Activated CD4-positive, alpha-beta T cell treated with anti-CD3 and anti-CD28 coated beads, Interleukin-2, amount 50 U/mL, for 48 hours (primary cell): ENCODE data around the gene CES2.
"Not testable (repeated sequence)": the region's sequence is repeated elsewhere in the genome, so short reads cannot be mapped to it uniquely, and the experiment has no call there.

Experiments
- DNase-seq, 2 experiments: peaks; one replicate each; pipeline ENCODE4 v3.0.0-alpha.2; 2020

The CES2 gene

DNA sequence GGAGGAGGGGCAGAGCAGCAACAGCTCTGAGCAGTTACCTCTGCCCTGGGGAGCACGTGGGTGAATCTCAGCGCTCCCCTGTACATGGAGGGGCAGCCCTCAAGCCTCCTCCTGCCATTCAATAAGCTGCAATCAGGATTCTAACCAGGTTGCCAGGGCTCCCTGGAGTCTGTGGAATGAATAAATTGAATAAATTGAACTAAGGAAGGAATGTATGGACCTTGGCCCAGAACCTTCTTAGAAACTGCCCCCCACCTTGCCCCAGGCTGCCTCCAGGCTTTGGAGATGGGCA is 15.1 kb upstream of the CES2 start:
- DNase-seq: no peak

DNA sequence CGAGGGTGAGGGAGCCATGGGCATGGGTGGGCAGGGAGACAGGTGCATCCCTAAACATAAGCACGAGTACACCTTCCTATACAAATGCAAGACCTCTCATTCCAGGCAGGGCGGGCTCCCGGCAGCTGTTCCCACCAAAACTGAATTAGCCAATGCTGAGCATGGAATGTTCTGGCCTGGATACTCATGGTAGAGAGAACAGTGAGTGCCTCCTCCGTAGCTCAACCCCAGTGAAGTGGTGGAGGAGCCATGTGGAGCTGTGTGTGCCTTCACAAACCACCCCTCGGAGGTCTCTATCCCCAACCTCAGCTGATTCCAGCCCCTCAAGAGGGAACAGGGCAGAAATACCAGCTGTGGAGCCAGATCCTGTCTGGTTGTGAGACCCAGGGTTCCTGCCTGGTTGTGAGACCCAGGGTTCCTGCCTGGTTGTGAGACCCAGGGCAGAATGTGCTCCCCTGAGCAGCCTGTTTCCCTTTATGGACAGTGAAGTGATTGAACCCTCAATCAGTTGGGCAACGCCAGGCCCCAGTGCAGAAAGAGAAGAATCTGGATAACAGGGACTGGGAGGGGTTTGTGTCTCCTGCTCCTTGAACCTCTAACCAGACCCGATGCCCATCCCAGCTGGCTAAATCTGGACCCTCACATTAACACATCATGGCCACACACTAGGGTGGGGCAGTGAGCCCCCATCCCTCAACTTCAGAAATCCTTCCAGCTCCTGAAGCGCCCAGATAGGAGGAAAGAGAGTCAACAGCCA is 14.2 kb upstream of the CES2 start:
- DNase-seq: no peak

DNA sequence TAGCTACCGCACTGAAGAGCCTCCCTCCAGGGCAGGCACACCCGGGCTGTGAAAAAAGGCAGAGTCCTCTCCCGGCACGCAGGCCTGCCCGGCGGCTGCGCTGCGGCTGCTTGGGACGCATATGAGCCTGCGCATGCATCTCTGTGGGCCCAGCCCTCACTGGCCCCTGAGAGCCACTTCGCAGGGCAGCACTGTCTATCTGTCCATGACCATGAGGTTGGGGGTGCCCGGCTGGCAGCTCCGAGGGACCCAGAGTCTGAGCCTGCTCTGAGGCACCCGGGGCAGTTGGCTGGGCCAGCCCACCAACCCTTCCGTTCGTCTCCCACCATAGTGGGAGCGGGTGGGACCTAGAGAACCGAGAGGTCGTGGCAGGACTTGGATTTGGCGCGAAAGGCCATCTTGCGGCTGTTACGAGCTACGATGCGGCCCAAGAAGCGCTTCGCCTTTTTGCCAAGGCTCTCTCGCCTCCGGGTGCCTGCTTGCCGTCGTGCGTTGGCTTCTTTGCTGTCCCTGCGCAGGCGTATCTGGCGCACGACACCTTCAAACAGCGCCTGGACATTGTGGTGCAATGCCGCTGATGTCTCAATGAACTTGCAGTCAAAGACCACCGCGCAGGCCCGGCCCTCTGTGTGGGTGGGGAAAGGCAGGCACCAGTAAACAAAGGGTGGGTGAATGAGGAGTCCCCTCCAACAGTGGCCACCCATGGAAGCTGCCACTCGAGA is 13.4 kb upstream of the CES2 start:
- no peak for DNase-seq

DNA sequence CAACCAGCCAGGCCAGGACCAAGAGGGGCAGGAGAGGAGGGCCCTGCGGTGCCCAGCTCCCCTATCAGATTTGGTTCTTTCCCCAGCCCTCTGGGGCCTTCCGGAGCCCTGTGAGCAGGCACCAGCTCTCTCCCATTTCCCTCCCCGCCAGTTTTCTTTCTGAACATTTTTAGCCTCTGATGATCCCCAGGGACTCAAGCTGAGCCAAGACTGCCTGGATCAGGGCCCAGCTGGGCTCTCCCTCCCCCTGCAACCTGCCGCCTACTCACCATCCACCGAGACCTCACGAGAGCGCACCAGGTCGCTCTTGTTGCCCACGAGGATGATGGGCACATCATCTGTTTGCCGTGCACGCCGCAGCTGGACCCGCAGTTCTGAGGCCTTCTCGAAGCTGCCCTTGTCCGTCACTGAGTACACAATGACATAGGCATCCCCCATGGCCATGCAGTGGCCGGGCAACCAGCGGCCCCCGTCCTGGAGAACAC is 12.0 kb upstream of the CES2 start:
- no peak for DNase-seq

DNA sequence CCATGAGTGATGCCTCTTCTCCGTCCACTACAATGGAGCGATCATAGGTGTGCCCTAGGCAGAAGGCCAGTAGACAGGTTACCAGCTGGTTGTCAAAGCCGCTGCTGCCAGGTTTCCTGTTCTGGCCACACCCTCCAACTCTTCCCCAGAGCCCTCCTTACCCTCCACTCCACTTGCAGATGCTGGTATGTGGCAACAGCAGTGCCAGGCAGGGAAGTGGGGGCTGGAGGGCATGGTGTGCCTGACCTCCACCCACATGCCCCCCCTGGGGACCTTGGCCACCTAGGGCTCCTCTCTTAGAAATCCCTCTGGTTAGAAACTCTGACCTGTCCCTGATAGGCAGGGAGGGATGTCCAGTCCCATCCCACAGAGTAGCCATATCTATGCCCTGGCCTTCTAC is 11.4 kb upstream of the CES2 start:
- no peak for DNase-seq

DNA sequence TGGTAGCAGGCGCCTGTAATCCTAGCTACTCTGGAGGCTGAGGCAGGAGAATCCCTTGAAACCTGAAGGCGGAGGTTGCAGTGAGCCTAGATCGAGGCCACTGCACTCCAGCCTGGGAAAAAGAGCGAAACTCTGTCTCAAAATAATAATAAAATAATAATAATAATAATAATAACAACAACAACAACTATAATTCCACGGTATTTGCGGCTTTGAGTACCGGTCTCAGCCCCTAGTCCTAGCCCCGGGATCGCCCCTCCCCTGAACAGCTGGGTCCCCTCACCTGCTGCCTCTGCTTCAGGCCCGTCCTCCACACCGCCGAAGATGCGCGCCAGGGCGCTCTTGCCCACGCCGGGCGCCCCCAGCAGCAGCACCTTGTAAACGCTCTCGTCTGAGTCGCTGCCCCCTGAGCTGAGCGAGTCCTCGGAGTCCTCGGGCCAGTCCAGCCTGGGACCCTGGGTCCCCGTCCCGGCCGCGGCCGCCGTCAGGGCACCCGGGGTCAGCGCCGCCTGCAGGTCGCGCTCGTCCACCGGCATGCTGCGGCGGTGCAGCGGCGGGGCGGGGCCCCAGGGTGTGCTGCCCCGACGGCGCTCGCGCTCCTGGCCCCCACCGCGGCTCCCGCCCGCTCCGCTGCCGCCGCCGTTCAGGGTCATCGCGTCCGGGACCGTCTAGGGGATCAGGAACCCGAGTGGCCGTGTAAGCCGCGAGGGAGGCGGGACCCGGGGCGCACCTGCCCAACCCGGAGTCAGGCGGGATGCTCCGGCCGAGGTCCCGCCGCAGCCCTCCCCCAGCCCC is 10.6 kb upstream of the CES2 start:
- peak; percentile 47 to 53 for DNase-seq

DNA sequence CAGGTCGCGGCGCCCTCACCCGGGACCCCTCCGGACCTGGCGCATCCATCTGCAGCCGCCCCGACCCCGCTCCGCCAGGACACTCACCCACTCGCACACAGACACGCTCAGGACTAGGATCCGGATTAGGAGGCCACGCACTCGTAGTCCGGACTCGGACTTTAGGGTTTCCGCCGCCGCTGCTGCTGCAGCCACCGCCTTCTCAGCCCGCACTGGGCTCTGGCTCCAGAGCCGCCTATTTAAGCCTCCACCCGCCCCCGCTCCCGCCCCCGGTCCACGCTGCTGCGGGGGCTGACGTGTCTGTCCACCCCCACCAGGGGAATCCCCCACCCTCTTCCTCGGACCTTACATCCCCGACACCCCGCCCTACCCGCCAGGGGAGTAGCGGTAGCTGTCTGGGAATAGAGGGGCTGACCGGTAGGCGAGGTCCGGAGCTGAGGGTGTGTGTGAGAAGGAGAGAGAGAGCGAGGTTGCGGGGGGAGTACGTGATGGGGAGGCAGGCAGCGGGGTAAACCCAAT is 9.9 kb upstream of the CES2 start, which contains the start of gene RRAD:
Gene RRAD, minus strand, starts transcription at position 214 of the 519 bp plus-strand sequence. CDS start 356 bp downstream, outside the sequence.
- no peak for DNase-seq

DNA sequence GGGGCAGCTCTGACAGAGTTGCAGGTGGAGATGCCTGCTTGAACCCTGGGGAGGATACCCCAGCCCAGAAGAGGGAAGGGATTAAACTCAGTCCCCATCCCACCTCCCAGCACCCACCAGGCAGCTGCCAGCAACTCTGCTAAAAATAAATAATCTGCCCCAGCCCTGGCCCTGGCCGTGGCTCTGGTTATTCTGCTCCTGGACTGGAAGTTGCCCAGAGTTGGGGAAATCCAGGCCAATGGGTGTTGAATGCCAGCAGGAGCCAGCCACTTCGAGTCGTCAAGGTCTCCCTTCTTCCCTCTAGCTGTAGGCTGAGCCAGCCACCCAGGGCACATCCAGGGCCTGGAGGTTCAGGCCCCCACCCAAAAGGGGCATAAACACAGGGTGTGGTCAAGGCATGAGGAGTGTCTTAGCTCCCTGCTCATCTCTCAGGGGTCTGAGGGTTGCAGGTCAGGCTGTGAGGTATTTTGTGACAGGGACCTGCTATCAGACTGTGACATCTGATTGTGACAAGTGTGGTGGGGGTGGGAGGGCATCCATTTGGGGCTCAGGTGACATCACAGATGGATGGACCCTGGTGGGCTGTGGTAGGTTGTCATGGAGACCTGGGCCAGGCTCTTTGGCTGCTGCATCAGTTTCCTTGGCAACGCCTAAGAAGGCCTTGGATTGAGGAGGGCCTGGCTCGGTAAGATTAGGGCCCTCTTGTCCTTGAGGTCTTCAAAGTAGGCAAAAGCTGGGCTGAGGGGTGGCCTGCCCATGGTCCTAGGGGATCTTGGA is 9.0 kb upstream of the CES2 start:
- no peak for DNase-seq

DNA sequence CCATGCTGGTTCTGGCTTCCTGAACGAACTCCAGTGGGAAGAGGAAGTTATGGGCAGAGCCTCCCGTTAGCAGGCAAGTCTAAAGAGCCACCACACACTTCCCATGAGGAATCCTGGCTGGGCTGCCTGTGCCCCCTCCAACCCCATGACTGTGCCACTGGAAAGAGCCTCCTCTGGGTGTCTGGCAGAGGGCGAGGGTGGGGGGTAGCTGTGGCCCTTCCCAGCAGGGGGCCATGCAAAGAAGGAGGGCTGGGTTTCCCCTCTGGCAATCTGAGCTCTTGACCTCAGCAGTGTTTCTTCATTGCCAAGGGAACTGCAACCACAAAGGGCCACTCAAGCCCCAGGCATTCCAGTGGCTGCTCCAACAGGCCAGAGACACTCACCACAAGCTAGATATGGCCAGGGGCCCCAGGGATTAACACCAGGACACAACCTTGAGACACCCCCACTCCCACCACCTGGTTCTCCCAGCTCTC is 8.3 kb upstream of the CES2 start:
- no peak for DNase-seq

DNA sequence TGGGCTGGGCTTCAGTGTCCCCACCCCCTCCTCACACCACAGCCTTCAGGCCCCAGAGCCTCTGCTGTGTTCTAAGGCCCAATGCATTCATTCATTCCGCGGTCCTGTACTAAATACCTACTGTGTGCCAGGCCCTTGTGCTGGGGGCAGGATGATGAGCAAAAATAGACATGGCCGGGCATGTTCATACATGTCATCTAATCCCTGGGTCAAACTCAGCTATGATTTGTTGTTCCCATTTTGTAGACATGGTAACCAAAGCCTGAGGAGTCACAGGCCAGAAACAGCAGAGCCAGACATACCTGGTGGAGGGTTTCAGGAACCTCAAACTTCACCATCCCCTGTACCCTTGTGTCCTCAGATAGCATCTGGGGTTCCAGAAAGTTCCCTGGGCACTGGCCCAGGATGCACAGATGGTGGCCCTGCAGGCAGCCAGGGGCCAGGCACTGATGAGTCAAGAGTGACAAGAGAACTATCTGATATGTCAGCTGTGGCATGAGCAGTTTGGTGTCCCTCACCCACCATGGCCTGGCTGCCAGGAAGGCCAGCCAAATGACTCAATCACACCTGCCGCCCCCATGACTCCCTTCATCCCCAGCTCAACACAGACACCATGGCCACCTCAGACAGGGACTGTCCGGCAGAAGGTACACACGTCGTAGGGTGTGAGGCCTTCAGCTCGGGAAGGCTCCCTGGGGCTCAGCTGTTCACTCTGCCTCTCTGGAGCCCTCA is 7.2 kb upstream of the CES2 start:
- DNase-seq: no peak

DNA sequence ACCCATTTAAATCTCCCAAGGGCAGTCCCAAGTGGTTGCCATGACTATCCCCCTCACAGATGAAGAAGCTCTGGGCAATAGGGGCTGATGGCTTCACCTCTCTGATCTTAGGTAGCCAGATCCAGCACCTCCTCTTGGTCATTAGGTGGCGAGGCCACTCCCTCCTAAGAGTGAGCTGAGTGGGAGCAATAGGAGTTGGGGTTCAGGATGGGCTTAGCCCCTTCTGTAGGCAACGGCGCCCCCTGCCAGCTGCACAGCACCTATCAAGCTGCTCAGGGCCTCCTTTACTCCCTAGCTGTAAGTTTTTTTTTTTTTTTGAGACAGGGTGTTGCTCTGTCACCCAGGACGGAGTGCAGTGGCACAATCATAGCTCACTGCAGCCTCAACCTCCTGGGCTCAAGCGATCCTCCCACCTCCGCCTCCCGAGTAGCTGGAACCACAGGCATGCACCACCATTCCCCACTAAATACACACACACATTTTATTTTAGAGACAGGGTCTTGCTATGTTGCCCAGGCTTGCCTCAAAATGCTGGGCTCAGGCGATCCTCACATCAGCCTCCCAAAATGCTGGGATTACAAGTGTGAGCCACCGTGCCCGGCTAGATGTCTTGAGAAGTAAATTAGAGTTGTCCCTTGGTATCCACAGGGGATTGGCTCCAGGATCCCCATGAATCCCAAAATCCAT is 6.5 kb upstream of the CES2 start:
- DNase-seq: peak; percentile 52 to 64

DNA sequence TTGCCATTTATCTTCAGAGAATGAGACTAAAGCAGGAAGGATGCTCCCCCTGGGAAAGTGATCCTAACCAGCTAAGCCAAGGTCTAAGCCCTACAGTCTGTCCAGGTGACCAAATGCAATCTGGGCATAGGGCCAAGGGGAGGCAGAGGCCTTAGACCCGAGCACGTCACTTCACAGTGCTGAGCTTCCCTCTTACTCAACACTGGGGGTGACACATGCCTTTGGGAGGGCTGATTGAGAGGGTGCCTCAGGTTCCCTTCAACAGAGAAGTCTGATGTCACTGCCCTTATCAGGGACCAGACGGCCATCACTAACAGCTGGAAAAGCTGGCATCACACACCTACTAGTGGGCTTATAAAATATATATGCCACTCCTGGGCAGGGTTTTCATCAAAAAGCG is 5.1 kb upstream of the CES2 start:
- no peak for DNase-seq

DNA sequence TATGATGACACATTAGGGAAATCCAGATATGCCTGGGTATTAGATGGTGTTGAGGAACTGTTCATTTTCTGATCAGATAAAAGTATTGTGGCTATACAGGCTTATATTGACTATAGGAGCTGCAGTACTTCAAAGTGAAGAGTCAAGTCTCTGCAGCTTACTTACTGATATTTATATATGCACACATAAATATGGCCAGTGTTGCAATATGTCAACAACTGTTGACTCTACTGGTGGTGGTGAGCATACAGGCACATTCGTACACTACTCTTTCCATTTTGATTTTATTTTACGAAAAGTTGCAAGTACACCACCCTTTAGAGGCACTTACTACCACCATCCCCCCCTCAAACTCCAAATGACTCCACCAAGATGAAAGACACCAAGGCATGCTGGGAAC is 3.7 kb upstream of the CES2 start:
- DNase-seq: no peak

DNA sequence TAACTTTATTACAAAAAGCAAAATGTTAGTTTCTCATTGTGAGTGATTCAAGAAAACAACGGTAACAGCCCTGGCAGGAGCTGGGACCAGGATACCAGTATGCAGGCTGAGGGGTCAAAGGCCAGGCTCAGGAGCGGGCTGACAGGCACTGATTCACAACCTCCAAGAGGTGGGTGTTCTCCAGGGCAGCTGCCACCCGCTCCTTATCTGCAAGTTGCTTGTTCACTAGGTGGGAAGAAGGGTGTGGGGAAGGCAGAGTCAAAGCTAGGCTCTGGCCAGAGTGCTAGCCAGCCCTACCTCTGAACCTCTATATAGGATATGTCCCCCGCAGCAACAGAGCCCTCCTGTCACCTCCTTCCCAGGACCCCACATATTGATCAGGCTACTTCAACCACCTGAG is 3.2 kb upstream of the CES2 start:
- no peak for DNase-seq

DNA sequence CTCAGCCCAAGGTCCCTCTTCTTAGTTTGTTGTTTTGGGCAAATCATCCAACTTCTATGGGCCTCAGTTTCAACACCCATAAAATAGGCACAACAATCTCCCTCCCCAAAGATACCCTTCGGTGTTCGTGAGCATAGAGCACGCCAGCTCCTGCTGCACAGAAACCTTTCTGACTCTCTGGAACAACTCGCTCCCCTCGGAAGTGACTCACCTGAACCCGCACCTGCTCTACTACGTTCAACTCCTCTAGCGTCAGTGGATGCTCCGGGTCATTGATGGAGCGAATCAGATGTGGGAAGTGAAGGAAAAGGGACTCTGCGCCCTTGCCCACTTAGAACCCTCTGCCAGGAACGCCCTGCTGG is 1.6 kb upstream of the CES2 start:
- DNase-seq: peak; percentile 58 to 63

DNA sequence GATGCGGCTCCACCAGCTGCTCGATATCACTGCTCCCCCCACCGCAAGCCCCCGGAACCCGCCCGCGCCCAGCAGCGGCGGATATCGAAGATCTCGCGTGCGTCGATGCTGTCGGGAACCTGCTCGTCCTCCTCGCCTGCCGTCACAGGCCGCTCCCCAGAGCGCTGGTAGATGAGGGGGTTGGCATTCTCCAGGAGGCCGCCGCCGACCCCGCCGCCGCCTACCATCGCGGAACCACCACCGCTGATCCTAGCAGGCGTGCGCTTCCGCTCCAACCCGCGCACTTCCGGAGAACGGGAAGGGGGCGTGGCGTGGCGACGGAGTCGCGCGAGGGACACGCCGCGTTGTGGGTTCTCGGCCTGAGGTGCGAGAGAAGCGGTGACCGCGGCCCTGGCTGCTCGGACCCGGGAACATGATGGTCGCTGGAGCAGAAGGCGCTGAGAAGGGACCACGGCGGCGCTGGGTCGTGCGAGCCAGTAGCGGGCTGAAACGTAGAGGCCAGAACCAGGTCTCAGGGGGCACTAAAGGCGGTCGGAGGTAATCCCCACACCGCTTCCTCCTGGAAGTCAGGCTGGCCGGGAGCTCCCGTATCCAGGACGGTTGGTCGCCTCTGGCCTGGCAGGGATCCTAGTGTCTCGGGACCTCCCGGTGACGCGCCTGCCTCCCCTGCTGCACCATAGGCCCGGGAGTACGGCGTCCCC is 1.0 kb upstream of the CES2 start, which contains the start of gene CIAO2B:
Gene CIAO2B, minus strand, starts transcription at position 265 of the 701 bp plus-strand sequence. Its CDS starts 38 bp downstream, at position 227.
- DNase-seq: peak; percentile 90 to 92

DNA sequence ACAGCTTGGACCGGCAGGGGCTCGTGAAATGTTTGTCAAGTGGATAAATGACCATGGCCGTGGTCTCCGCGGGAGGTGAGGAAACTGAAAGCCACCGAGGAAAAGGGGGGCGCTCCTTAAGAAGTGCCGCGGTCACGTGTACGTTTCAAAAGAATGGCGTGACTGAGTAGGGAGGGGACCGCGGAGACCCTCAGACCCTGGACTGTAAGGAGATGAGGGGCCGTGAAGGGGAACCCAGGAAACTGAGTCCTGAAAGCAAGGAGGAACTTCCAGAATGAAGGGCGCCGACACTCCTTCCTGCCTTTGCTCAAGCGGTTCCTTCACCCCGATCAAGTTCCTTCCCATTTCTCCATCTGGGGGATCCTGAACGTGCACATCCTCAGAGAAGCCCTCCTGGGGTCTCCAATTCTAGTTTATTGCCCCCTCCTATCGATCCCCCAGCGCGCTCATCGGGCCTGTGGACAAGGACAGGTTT is 440 bp upstream of the CES2 start:
- not testable (repeated sequence) for DNase-seq

DNA sequence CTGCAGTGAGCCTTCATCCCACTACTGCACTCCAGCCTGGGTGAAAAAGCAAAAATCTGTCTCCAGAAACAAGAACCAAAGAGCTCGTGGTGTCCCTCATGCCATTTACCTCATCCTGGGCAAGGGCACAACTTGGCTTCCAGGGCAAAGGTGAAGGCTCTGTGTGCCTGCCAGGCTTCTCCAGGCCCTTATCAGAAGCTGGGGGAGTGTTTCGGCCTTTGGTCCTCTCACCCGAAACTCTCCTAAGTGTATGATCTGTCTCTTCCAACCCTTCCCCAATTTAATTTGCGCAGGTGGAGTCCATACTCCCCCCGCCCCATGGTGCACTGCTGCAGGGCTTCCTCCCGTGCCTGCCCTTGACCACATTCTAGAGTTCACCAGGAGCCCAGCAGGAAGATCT is 1.1 kb downstream of the CES2 start:
- no peak for DNase-seq

DNA sequence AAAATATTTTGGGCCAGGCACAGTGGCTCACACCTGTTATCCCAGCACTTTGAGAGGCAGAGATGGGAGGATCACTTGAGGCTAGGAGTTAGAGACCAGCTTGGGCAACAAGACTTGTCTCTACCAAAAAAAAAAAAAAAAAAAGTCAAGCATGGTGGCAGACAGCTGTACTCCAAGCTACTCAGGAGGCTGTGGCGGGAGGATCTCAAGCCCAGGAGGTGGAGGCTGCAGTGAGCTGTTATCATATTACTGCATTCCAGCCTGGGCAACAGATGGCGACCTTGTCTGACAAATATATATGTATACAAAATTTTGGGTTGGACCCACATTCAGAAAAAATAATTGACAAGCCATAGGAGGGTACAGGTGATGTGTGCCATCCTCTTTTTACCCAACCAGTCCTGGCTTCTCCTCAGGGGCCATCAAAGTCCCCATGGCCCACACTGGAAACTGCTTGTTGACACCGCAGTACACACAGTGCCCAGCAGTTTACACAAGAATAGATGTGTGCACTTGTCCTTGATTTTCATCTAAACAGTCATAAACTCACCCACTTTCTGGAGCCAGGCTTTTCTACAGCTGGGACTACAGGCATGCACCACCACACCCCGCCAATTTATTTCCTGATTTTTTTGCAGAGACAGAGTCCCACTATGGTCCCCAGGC is 1.7 kb downstream of the CES2 start:
- DNase-seq: no peak
